DMS53 treated with DMSO at 0.1 percent for 48 hours (cell line): ENCODE results near the gene MAN1C1.

Experiments
- DNase-seq: peaks from one replicate; lab custom pipeline; 2025; ENCODE audit not compliant: unreplicated experiment; lab: John Stamatoyannopoulos, UW

Gene MAN1C1

GRCh38 chr1:25613091-25613490 lies 3.5 kb upstream of the MAN1C1 start:
- DNase-seq: no peak

- DNase-seq: no peak
Observed at GRCh38 chr1:25614501-25615171, 2.0 kb upstream of the MAN1C1 start.

GRCh38 chr1:25615172-25615541 lies 1.4 kb upstream of the MAN1C1 start:
- no peak for DNase-seq

- DNase-seq: no peak
Observed at GRCh38 chr1:25615563-25616094, 962 bp upstream of the MAN1C1 start.

- DNase-seq: no peak
Observed at GRCh38 chr1:25616987-25617624, 515 bp downstream of the MAN1C1 start.

- DNase-seq: no peak
Observed at GRCh38 chr1:25617625-25618432, 1.2 kb downstream of the MAN1C1 start.

GRCh38 chr1:25618433-25618808 lies 1.8 kb downstream of the MAN1C1 start:
- no peak for DNase-seq

GRCh38 chr1:25619101-25619890 lies 2.7 kb downstream of the MAN1C1 start:
- no peak for DNase-seq

GRCh38 chr1:25620211-25620610 lies 3.6 kb downstream of the MAN1C1 start:
- no peak for DNase-seq

GRCh38 chr1:25620701-25621350 lies 4.2 kb downstream of the MAN1C1 start:
- no peak for DNase-seq

GRCh38 chr1:25621876-25622275 lies 5.3 kb downstream of the MAN1C1 start:
- DNase-seq: no peak

- DNase-seq: no peak
Observed at GRCh38 chr1:25622531-25622930, 5.9 kb downstream of the MAN1C1 start.

- DNase-seq: no peak
Observed at GRCh38 chr1:25623007-25623406, 6.4 kb downstream of the MAN1C1 start.

GRCh38 chr1:25623731-25624130 lies 7.1 kb downstream of the MAN1C1 start:
- DNase-seq: no peak

- no peak for DNase-seq
Observed at GRCh38 chr1:25624156-25624555, 7.6 kb downstream of the MAN1C1 start.

GRCh38 chr1:25624604-25625003 lies 8.0 kb downstream of the MAN1C1 start:
- no peak for DNase-seq

GRCh38 chr1:25626018-25626417 lies 9.4 kb downstream of the MAN1C1 start:
- DNase-seq: no peak

- DNase-seq: no peak
Observed at GRCh38 chr1:25628741-25629421, 12.3 kb downstream of the MAN1C1 start.

GRCh38 chr1:25629836-25630235 lies 13.2 kb downstream of the MAN1C1 start:
- no peak for DNase-seq
